HCT116 (cell line): ENCODE measurements around the gene UBAP2L. TPM values are rescaled to one million over a fixed set of nuclear protein-coding genes. Genes with fewer than 3 reads are reported as not detected.
"Not testable (repeated sequence)": the region's sequence is repeated elsewhere in the genome, so short reads cannot be mapped to it uniquely, and the experiment has no call there.

Source experiments
- ATAC-seq: fragments of 200-7000 bp; cut with Tn5 transposase; 2 replicates; pipeline ENCODE4 v1.9.1; 2020; ENCODE audit warnings: mild to moderate bottlenecking, moderate library complexity
- BruUV-seq: library from RNA; stranded (reverse); fragments of 400-500 nt; replicated peaks from 2 replicates; lab custom pipeline; 2021; lab: Mats Ljungman, UMichigan
- CTCF ChIA-PET: fragments of 300-600 bp; sonication (Branson Sonifier 250); formaldehyde crosslinking; loops from one replicate; lab custom pipeline; 2021; ENCODE audit warnings: antibody characterized with exemption; lab: Charles Lee
- POLR2A ChIA-PET: fragments of 300-600, 350-600 bp; sonication (Branson Sonifier 250); formaldehyde crosslinking; loops from one replicate; lab custom pipeline; 2021; ENCODE audit warnings: antibody characterized with exemption; lab: Charles Lee
- RAD21 ChIA-PET, 2 experiments: fragments of 300-600 bp; sonication (Branson Sonifier 250); formaldehyde crosslinking; loops; one replicate each; lab custom pipeline; 2023; ENCODE audit warnings: low total read pairs in 2 of 2; ENCODE audit not compliant: uncharacterized antibody in 2 of 2, unreplicated experiment in 2 of 2, low non-redundant PET in 1 of 2; lab: Charles Lee
- DNase-seq: peaks from one replicate; pipeline ENCODE4 v3.0.0-alpha.2; 2010; ENCODE audit warnings: low read depth, low spot score
- H2AFZ ChIP-seq: fragments of 200-600 bp; shearing (Covaris generic), sonication (generic); 2 replicates; pipeline ENCODE4 v1.6.1; 2017; ENCODE audit warnings: low read depth, mixed run types, mixed read lengths, antibody characterized with exemption, low read length; ENCODE audit not compliant: poor library complexity, severe bottlenecking
- H3K27ac ChIP-seq: 2 replicates; pipeline ENCODE4 v1.5.1; 2012; ENCODE audit warnings: low read depth, low read length
- H3K27me3 ChIP-seq: fragments of 200-600 bp; sonication (generic); 2 replicates; pipeline ENCODE4 v1.6.1; 2016; ENCODE audit warnings: mixed run types, low read length, mixed read lengths; ENCODE audit not compliant: insufficient read depth
- H3K36me3 ChIP-seq, 2 experiments: fragments of 200-500 bp in 1 of 2; fragments of 200-600 bp in 1 of 2; sonication (Bioruptor generic) in 1 of 2; sonication (generic) in 1 of 2; 2 replicates each; pipeline versions ENCODE4 v1.5.1 to v1.6.1; 2014 to 2016; ENCODE audit warnings: low read length in 2 of 2, inconsistent platforms in 1 of 2, mixed read lengths in 1 of 2, mixed run types in 1 of 2; ENCODE audit not compliant: insufficient read depth in 2 of 2, control insufficient read depth in 1 of 2
- H3K4me1 ChIP-seq, 2 experiments: fragments of 200-600 bp in 1 of 2; sonication (generic) in 1 of 2; 2 replicates each; pipeline versions ENCODE4 v1.5.1 to v1.6.1; 2012 to 2017; ENCODE audit warnings: low read length in 2 of 2, inconsistent platforms in 1 of 2, mild to moderate bottlenecking in 1 of 2, mixed read lengths in 1 of 2, mixed run types in 1 of 2, moderate library complexity in 1 of 2; ENCODE audit not compliant: insufficient read depth in 2 of 2, control insufficient read depth in 1 of 2
- H3K4me2 ChIP-seq: fragments of 200-600 bp; sonication (generic); 2 replicates; pipeline ENCODE4 v1.6.1; 2017; ENCODE audit warnings: mixed run types, low read length, mixed read lengths
- H3K4me3 ChIP-seq, 2 experiments: fragments of 200-600 bp in 1 of 2; sonication (generic) in 1 of 2; replicated peaks in 1 of 2; 2 replicates each; pipeline ENCODE4 v1.5.1; 2011 to 2016; ENCODE audit warnings: low read length in 2 of 2, control low read depth in 1 of 2, low read depth in 1 of 2, mild to moderate bottlenecking in 1 of 2, mixed read lengths in 1 of 2, mixed run types in 1 of 2
- H3K79me2 ChIP-seq: fragments of 200-600 bp; sonication (generic); 2 replicates; pipeline ENCODE4 v1.6.1; 2017; ENCODE audit warnings: mild to moderate bottlenecking, mixed run types, low read length, moderate library complexity, mixed read lengths; ENCODE audit not compliant: insufficient read depth
- H3K9ac ChIP-seq: fragments of 200-600 bp; sonication (generic); 2 replicates; pipeline ENCODE4 v1.6.1; 2016; ENCODE audit warnings: low read length, mixed read lengths
- H3K9me2 ChIP-seq: fragments of 200-600 bp; sonication (generic), shearing (Covaris generic); 2 replicates; pipeline ENCODE4 v1.6.1; 2017; ENCODE audit warnings: mixed run types, mild to moderate bottlenecking, moderate library complexity; ENCODE audit not compliant: insufficient read depth
- H3K9me3 ChIP-seq, 2 experiments: fragments of 200-500 bp in 1 of 2; fragments of 200-600 bp in 1 of 2; sonication (Bioruptor generic) in 1 of 2; sonication (generic) in 1 of 2; 2 replicates each; pipeline ENCODE4 v1.6.1; 2014 to 2017; ENCODE audit warnings: low read length in 2 of 2, mixed read lengths in 2 of 2, inconsistent platforms in 1 of 2, low read depth in 1 of 2, mild to moderate bottlenecking in 1 of 2, mixed run types in 1 of 2, moderate library complexity in 1 of 2; ENCODE audit not compliant: control insufficient read depth in 1 of 2, insufficient read depth in 1 of 2
- H4K20me1 ChIP-seq: fragments of 200-600 bp; sonication (generic), shearing (Covaris generic); 2 replicates; pipeline ENCODE4 v1.6.1; 2017; ENCODE audit warnings: mixed run types, mild to moderate bottlenecking, moderate library complexity; ENCODE audit not compliant: insufficient read depth
- CEBPB ChIP-seq: IDR thresholded peaks from 2 replicates; pipeline ENCODE4 v1.6.1; 2012; ENCODE audit warnings: low read depth
- CTCF ChIP-seq, 3 experiments: fragments of 200-600 bp in 1 of 3; sonication (generic) in 1 of 3; IDR thresholded peaks in 2 of 3; conservative IDR thresholded peaks in 1 of 3; 2 replicates each; pipeline ENCODE4 v1.5.1; 2012 to 2017; ENCODE audit warnings: low read depth in 2 of 3, low read length in 2 of 3, antibody characterized with exemption in 1 of 3, borderline replicate concordance in 1 of 3, control low read depth in 1 of 3, mild to moderate bottlenecking in 1 of 3, mixed read lengths in 1 of 3, mixed run types in 1 of 3, moderate library complexity in 1 of 3; ENCODE audit not compliant: insufficient read depth in 1 of 3
- intact Hi-C: fragments of 100-400 bp; cut with micrococcal nuclease; formaldehyde crosslinking; loops from 2 replicates; pipeline ENCODE4 v1.10.0; 2022
- total RNA-seq: library from RNA; stranded (reverse); gene quantifications from one replicate; pipeline ENCODE4 v1.2.1, GENCODE V29; 2021; ENCODE audit not compliant: unreplicated experiment

UBAP2L gene
- total RNA-seq, 1 experiment from 2014 or later = 189 TPM

- intact Hi-C loops = no loop called here
- Histone ChIP-seq H3K9me2 (no peaks in the 10 kb centered on the region), H3K9ac (no peak overlapping the region), H4K20me1 (no peaks in the 10 kb centered on the region), H2AFZ (no peak overlapping the region), H3K27ac (no peak overlapping the region), H3K9me3 (no peaks in the 10 kb centered on the region), H3K4me1 (no peaks in the 10 kb centered on the region), H3K79me2 (no peaks in the 10 kb centered on the region), H3K4me2 (no peak overlapping the region), H3K36me3 (no peaks in the 10 kb centered on the region), H3K27me3 (no peaks in the 10 kb centered on the region), H3K4me3 (no peak overlapping the region)
- no TSS peak for BruUV-seq
- TF ChIP-seq CTCF (IDR thresholded peaks at IDR 0.05 in 2 of 3, conservative IDR thresholded peaks at IDR 0.05 in 1 of 3; ENCODE audit: borderline replicate concordance in 1 of 3, insufficient read depth in 1 of 3, low read depth in 2 of 3, low read length in 2 of 3) = no peak
- TF ChIP-seq CEBPB = no peak
- POLR2A ChIA-PET = no interaction called here
- CTCF ChIA-PET = no interaction called here
- DNase-seq (no peak), ATAC-seq (no peak)
- RAD21 ChIA-PET = no interaction called here
Observed at GRCh38 chr1:154306151-154306550, 85.4 kb downstream of the UBAP2L start.

- DNase-seq, POLR2A ChIA-PET, H3K27me3 ChIP-seq, ATAC-seq, RAD21 ChIA-PET, H3K27ac ChIP-seq, H3K4me1 ChIP-seq, H3K9ac ChIP-seq, H3K9me2 ChIP-seq, H3K4me3 ChIP-seq, H3K79me2 ChIP-seq, H3K4me2 ChIP-seq, H2AFZ ChIP-seq, H3K9me3 ChIP-seq, CTCF ChIA-PET, H3K36me3 ChIP-seq, BruUV-seq, intact Hi-C loops, H4K20me1 ChIP-seq: not testable (repeated sequence)
Observed at GRCh38 chr1:154307670-154308270, 87.0 kb downstream of the UBAP2L start.

GRCh38 chr1:154309136-154309535 lies 88.4 kb downstream of the UBAP2L start:
- H2AFZ ChIP-seq, DNase-seq, H3K9me3 ChIP-seq, H3K27ac ChIP-seq, H3K36me3 ChIP-seq, H3K79me2 ChIP-seq, H3K4me3 ChIP-seq, CTCF ChIA-PET, H3K9ac ChIP-seq, RAD21 ChIA-PET, H3K27me3 ChIP-seq, H3K4me1 ChIP-seq, BruUV-seq, H4K20me1 ChIP-seq, H3K4me2 ChIP-seq, H3K9me2 ChIP-seq, intact Hi-C loops, POLR2A ChIA-PET, ATAC-seq: not testable (repeated sequence)
